NCI-H774 (cell line): ENCODE results near the gene ZBED4.

ENCODE experiments used
- DNase-seq: peaks from one replicate; lab custom pipeline; 2025; lab: John Stamatoyannopoulos, UW

The ZBED4 gene

GRCh38 chr22:49921508-49922278 lies 68.0 kb downstream of the ZBED4 start:
- no peak for DNase-seq

DNA sequence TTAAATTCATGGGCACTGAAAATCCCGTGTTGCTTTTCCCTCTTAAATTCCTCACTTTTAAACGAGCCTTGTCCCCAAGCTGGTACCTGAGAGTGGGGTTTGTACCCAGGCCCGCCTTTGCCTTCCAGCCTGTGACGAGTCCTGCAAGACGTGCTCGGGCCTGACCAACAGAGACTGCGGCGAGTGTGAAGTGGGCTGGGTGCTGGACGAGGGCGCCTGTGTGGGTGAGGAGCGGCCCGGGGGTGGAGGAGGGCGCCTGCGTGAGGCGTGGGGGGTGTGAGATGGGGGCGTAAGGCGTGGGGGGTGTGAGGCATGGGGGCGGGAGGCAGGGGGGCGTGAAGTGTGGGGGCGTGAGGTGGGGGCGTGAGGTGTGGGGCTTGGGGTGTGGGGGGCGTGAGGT lies 68.8 kb downstream of the ZBED4 start:
- DNase-seq = no peak

GRCh38 chr22:49922926-49923325 lies 69.3 kb downstream of the ZBED4 start:
- DNase-seq = no peak

- no peak for DNase-seq
These were observed 69.8 kb downstream of the ZBED4 start for GRCh38 chr22:49923445-49923844.

DNA sequence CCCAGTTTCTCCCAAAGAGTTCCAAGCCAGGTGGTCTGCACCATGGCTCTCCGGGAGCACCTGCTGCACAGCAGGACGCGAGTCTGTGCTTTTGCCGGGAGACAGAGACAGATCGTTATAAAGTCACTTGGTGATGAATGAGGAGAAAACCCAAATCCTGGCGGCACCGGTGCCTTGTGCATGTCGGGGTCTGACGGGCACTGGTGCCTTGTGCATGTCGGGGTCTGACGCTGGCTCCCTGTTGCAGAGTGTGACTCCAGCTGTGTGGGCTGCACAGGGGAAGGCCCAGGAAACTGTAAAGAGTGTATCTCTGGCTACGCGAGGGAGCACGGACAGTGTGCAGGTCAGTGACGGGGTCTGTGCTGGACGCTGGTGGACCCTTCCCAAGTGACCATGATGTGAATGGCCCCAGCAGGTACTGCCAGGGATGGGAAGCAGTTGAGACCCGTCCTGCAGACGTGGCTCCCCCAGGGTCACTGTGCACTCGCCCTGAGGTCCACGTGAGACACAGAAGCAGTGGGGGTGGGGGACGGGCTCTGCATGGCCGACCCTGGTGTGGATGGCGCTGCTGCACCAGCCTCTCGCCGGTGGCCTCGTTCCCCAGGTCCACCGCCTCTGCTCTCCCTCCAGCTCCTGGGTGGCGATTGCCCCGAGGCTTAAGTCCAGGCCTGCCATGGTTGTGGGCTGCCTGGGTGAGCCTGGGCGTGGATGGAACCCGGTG lies 70.6 kb downstream of the ZBED4 start:
- no peak for DNase-seq

DNA sequence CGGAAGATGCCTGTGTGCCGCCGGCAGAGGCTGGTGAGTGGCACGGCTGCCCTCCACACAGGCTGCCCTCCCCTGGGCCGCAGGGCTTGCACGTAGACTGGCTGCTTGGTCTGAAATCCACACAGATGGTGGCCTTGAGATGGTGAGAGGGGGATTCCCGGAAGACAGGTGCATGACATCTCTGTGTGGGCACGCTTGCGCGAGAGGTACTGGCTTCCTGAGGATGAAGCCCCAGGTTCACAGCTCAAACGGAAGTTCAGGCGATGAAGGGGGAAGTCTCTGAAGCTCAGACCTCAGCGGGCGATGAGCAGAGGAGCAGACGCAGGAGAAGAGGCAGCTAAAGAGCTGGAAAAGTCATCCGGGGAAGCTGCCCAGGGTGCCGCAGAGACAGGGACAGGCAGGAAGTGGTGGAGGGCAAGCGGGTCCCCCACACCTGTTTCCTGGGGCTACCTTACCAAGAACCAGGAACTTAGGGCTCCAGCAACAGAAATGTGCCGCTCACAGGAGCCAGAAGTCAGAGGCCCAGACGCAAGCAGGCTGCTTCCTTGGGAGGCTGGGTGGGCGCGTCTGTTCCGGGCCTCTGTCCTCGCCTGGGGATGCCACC lies 72.0 kb downstream of the ZBED4 start:
- no peak for DNase-seq

- DNase-seq = no peak
These were observed 73.3 kb downstream of the ZBED4 start for GRCh38 chr22:49926916-49927315.

DNA sequence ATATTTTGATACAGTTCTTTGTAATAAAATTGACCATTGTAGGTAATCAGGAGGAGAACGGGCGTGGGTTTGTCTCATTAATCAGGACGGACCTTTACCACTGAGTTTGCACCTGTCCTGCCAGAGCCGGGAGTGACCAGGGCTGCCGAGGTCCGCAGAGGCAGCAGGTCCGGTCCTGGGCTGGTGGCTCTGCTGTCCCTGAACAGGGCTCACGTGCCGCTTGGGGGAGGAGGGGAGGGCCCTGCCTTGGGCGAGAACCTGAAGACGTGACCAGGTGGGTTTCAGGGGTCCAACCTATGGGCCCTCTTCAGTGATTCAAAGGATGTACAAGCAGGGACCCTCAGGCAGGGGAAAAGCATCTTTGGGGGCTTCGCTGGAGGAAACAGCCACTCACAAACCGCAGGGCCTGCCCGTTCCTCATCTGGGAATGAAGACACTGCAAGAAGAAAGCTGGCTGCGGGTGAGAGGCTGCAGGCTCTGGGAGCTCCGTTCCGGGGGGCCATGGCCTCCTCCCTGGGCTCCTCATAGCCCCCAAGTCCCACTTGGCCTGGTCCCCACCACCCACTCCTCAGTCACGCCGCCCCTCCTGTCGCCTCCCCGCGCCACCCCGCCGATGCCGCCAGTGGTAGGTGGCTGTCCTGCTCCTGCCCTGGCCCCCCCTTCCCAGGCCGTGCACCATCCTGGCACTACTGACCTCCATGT lies 74.0 kb downstream of the ZBED4 start:
- no peak for DNase-seq

DNA sequence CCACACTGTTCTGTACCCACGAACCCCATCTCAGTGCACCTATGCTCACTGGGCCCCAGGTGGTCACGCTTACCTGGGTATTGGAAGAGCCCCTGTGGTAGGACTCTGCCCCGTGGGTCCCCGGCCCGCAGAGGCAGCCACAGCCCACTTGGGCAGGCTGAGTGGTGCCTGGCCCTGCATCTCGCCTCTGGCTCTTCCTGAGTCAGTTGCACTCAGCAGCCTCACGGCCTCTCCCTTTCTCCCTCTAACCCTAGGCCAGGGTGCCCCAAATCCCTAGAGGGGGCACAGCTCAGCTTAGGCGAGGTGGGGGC lies 74.5 kb downstream of the ZBED4 start:
- DNase-seq = no peak

GRCh38 chr22:49928555-49929210 lies 75.0 kb downstream of the ZBED4 start:
- DNase-seq = no peak

GRCh38 chr22:49929211-49929979 lies 75.8 kb downstream of the ZBED4 start:
- no peak for DNase-seq

- DNase-seq = no peak
These were observed 76.4 kb downstream of the ZBED4 start for GRCh38 chr22:49929994-49930575.

DNA sequence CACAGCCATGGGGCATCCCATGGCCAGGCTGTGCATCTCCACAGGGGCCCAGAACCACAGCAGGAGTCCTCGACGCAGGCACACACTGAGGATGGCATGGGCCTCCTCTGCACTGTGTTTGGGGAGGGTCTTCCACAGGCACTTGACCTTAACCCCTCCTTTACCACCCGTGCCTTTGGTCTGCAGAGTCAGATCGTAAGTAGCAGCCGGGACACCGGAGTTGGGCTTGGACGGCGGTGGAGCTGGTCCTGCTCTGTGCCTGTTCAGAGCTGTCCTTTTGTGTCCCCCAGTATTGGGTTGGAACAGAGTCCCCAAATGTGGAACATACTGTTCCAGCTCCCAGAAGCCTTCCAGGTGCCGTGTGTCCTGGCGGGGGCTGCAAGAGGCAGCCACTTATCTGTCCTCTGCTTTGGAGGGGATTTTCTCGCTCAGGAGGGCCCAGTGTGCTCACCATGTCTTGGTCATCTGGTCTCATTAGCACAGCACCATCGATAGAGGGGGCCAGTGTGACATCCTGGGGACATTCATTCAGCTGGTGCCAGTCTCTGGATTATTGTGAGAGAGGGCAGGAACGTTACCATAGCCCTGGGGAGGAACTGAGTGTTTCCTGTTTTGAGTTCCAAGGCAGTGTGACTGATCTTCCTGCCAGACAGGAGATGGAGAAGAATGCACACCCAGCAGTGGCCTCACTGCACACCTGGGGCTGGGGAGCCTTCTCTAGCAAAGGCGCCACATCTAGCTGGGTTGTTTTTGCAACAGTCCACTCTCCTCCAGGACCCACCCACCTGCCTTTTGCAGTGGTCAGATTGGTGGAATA lies 77.2 kb downstream of the ZBED4 start:
- DNase-seq = peak; percentile 29

GRCh38 chr22:49933236-49934159 lies 79.9 kb downstream of the ZBED4 start:
- no peak for DNase-seq

GRCh38 chr22:49934160-49934890 lies 80.7 kb downstream of the ZBED4 start:
- no peak for DNase-seq

- peak; percentile 35 for DNase-seq
These were observed 81.4 kb downstream of the ZBED4 start for GRCh38 chr22:49934891-49935557.

- peak; percentile 18 for DNase-seq
These were observed 81.9 kb downstream of the ZBED4 start for GRCh38 chr22:49935561-49935960.
